HG03432 (cell line): Measurements from ENCODE around the gene PLIN4.
"Not testable (repeated sequence)": the region's sequence is repeated elsewhere in the genome, so short reads cannot be mapped to it uniquely, and the experiment has no call there.

Experiments used
- ATAC-seq: cut with Tn5 transposase; IDR thresholded peaks from one replicate; pipeline ENCODE4 v1.9.1; 2021; ENCODE audit warnings: mild to moderate bottlenecking, moderate library complexity; ENCODE audit not compliant: unreplicated experiment

PLIN4 gene

DNA sequence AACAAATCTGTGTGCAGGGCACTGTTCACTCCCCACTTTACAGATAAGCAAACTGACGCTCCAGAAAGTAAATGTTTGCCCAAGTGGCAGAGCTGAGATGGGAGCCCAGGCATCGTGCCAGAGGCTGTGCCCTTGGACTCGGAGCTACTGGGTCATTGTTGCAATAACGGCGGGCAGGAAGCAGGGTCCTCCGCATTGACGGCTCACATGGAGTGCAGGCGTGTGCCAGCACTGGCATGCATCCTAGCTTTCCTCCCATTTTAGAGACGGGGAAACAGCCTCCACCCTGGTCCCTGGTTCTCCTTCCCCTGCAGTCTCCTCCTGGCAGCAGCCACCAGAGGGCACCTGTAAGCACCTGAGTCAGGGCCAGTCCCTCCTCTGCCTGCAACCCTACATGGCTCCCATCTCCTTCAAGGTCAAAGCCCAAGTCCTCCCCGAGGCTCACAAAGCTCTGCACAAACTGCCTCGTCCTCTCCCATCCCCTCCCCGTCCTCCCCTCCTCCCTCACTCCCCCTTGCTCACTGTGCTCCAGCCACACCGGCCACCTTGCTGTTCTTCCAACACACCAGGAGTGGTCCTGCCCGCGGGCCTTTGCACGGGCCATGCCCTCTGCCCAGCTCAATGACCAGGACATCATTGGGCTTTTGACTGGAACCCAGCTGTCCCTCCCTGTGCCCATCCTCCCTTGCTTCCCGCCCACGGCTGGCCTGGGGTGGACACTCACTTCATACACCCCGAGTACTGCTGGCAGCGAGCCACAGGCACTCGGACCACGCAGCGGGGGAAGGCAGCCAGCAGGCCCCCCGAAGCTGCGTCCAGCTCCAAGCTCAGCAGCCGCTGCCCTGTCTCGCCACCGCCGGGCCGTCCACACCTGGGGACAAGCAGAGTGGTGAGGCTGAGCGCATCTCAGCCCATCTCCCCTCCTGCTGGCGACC, 29.3 kb upstream of the PLIN4 start:
- ATAC-seq = no peak

DNA sequence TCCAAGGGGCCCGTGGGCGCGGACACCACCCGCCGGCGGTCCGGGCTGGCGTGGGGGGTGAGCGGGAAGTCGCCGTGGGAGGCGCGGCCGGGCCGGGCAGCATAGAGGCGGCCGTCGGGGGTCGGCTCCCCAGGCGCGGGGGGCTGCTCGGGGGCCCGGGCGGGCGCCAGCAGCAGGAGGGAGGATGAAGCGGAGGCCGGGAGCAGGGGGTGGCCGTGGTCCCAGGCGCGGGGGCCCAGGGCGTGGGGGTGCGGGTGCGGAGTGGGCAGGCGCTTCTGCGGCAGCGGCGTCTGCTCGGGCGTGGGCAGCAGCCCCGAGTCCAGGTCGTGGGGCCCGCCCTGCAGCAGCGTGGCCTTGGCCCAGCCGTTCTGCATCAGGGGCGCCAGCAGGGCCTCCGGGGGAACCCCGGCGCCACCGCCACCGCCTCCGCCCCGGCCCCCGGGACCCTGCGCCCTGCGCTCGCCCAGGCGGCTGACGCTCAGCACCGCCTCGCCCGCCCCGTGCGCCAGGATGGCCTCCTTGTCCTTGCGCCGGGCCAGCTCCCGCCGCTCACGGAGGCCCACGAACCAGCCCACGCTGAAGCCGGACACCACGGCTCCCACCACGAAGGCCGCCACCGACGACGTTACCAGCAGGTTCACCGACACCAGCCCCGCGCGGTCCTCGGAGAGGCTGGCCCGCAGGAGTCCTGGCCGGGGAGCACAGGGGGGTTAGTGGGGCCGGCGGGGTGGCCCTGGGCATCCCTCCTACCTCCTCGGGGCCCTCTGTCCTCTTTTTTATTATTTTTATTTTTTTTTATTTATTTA, 25.8 kb upstream of the PLIN4 start:
- no peak for ATAC-seq

DNA sequence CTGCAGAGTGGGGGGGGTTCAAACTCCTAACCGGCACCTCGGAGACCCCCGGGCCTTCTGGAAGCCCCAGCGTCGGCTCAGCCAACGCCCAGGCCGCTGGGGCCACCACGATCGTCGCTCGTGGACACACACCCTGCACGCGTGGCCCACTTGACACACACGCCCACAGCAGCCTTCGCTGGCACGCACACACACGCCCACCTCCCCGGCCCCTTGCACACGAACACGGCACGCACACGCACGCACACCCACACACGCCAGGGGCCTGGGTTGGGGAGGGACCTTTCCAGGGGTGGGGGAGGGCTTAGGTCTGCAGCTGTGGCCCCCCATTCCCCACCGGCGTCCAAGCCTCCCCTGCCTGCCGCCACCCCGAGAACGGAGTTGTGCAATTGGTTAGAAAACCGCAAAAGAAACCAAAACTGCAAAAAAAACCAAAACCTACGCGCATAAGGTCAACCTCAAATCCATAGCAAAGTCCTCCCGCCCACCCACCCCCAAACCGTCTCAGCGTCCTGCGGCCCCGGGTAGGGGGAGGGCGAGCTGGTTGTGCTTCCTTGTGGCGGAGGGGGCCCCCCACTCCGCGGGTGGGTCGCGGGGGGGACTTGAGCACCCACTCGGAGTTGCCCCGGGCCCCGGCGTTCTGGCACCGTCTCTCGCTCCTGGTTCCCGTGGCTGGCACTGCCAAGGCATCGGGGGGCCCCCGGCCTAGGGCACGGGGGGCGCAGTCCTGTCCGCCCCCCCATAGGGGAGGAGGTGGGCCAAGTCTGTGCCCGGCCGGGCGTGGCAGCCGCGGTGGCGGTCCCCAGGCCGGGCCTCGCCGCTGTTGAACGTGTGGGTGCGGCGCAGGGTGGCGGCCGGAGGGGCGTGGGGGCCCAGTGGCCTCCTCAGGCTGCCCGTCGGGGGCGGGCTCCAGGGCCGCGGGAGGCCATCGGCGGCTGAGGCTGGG, 24.9 kb upstream of the PLIN4 start:
- ATAC-seq = no peak

DNA sequence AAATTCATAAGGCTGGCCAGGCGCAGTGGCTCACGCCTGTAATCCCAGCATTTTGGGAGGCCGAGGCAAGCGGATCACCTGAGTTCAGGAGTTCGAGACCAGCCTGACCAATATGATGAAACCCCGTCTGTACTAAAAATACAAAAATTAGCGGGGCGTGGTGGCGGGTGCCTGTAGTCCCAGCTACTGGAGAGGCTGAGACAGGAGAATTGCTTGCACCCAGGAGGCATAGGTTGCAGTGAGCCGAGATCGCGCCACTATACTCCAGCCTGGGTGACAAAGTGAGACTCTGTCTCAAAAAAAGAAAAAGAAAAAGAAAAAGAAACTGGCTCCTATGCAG, 23.5 kb upstream of the PLIN4 start:
- not testable (repeated sequence) for ATAC-seq

DNA sequence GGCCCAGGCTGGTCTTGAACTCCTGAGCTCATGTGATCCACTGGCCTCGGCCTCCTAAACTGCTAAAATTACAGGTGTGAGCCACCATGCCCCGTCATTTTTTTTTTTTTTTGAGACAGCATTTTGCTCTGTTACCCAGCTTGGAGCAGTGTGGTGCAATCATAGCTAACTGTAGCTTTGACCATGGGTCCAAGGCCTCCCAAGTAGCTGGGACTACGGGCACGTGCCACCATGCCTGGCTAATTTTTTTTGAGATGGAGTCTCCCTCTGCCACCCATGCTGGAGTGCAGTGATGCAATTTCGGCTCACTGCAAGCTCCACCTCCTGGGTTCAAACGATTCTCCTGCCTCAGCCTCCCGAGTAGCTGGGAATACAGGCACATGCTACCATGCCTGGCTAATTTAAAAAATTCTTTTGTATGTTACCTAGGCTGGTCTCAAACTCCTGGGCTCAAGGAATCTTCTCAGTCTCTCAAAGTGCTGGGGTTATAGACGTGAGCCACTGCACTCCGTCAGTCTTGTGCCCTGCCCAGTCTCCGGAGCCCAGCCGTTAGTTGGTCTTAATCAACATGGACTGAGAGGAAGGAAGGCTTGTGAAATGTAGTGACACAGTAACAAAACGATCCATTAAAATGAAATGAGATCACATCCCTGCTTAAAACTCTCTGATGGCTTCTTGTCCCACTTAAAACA, 23.0 kb upstream of the PLIN4 start:
- no peak for ATAC-seq

DNA sequence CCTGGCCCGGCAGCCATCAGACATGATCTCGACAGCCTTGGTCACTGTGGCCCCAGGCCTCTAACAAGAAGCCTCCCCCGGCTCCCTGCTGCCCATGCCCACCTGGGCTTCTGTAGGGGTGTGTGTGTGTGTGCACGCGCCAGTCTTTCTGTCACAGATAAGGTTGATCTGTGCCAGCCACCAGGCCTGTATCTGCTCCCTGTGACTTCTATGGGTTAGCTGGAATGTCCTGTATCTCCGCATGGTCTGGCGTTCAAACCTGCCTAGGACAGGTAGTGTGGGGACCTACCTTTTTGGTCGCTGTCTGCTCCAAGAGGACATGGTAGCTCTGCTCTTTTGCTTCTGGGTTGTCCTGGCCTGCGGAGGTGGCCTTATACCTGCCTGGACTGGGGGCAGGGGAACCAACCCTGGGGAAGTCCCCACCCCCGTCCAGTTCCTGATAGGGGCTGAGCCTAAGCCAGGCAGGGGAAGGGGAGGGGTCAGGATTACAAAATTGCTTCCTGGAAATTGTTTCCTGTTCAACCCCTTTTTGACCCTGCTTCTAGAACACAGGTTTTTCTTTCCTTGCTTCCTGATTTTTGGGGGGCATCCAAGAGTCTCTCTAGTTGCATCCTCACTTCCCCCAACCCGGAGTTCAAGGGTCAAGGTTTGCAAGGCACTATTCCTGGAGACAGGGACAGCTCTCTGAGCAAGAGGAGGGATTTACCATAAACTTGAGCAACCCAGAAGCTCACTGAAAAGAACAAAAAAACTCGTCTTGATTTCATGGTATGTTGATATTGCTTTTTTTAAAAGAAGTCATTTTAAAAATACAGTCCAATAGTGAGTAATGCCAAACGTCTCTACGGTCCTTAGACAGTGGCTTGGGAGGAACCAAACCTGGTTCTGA, 21.7 kb upstream of the PLIN4 start, which contains the start of gene LRG1:
Gene LRG1 (minus strand): TSS at position 344 of the 889 bp plus-strand sequence. CDS start 23 bp downstream, at position 321.
- ATAC-seq = no peak

DNA sequence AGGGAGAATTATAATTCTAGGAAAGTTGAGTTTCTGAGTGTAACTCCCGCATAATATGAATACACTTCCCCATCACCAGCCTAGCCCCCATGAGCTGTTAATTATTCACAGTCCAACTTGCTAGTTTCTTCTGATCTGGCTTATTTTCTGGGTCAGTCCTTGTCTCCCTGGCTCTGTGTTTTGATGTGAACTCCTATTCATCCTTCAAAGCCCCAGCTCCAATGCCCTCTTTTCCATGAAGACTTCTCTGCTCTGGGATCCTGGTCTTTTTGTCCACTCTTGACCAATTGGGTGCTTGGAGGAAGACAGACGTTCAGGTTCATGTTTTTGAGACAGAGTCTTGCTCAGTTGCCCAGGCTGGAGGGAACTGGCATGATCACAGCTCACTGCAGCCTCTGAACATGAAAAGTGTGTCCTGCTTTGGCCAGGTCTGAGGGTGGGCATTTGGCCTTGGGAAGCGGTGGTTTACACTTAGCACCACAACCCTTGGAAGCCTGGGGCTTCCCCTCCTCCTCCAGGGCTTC, 20.9 kb upstream of the PLIN4 start:
- ATAC-seq = no peak

DNA sequence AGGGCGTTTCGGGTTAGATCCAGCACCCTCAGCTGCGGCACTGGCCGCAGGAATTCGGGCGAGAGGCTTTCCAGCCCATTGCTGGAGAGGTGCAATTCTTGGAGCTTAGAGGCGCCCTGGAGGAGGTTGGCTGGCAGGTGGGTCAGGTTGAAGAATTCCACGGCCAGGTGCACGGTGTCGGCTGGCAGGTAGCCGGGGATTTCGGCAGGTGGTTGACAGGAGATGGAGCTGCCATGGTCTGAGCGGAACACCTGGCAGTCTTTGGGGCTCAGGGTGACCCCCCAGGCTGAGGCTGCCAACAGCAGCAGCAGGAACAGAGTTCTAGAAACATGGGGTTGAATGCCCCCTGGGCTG, 20.3 kb upstream of the PLIN4 start:
- no peak for ATAC-seq

DNA sequence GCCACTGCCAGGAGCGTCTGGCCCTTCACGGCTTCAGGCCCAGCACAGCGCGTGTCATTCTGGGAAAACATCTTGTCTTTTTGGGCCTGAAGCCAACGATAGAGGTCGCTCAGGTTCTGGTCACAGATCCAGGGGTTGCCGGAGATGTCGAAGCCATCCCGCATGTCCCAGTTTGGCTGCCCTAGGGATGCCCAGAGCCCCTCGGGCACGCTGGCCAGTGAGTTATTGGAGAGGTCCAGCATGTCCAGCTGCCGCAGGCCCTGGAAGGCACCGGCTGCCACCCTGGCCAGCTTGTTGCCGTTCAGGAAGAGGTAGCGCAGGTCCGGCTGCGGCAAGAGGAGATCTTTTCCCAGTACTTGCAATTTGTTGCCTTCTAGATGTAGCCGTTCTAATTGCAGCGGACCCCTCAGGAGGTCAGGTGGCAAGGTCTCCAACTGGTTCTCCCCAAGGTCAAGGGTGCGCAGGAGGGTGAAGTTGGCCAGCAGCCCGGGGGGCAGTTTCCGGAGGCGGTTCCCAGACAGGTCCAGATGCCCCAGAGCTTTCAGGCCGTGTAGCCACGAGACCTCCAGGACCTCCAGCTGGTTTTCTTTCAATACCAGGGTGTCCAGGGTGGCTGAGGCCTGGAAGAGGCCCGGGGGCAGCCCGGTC, 19.8 kb upstream of the PLIN4 start:
- no peak for ATAC-seq

DNA sequence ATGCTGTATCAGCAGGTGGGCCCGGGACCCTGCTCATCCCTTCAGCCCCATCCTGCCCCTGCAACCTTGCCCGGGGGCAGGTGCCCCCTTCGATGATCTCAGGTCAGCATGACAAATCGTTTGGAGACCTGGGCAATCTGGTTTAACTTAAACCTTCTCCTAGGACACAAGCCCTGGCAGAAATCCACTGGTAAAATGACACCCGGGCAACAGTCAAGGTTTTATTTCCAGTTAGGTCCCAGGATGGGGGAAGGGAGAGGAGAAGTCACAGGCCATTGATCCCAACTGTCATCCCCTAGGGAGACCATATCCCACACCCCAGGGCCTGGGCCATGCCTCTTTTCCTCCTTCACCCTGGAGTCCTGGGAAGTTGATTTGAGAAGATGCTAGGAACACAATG, 18.5 kb upstream of the PLIN4 start:
- no peak for ATAC-seq

DNA sequence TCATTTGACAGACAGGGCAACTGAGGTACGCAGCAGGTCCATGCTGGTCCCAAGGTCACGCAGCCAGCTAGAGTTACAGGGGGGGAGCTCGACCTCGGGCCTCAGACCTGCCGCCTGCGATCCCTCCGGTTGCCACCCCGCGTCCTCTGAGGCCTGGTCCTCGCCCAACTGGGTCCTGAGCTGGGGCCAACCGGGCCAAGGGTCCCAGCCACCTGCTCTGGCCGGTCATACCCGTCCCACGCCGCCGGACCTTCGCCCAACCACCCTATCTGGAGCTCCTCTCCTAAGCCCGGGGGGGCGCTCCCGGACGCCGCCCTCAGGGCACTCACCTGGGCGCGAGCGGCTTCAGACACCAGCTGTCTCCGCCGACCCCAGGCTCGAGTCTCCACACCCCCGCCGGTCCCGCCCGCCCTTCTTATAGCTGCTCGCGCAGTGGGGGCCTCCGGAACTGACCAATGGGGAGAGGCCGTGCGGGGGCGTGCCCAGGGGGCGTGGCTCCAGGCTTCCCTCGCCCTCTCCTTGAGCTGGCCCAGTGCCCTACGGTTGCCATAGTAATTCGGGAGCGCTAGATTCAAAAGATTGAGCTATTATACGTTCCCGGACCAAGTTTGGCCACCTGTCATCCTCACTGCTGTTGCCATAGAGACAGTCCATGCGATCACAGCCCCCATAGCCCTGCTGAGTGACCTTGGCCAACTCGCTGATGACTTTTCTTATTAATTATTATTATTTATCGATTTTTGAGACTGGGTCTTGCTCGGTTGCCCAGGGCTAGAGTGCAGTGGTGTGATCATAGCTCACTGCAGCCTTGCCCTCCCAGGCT, 16.8 kb upstream of the PLIN4 start, which contains the start of gene PLIN5:
Gene PLIN5 (minus strand): TSS at position 389 of the 823 bp plus-strand sequence. CDS start 1,150 bp downstream, outside the sequence.
- ATAC-seq = no peak

DNA sequence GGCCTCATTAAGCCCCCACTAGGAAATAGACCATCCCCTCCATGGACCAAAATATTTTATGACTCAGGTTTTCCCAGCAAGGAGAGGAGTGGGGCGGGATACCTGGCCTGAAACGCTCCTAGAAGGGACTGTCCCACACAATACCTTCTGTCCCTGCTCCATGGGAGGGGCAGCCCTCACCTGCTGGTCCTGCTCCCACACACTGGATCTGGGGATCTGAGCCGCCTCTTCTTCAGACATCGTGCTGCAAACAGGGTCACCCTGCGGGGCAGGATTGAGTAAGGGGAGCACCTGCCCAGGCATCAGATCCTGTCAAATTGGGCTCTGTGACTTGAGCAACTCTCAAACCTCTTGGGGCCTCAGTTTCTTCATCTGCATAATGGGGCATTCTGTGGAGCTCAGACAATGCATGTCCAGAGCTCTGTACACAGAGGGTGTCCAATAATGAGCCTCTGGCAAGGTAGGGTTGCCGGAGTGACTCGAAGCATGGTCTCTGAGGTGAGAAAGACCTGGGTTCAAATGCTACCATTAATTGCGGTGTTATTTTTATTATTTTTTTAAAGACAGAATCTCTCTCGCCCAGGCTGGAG, 15.6 kb upstream of the PLIN4 start:
- no peak for ATAC-seq

DNA sequence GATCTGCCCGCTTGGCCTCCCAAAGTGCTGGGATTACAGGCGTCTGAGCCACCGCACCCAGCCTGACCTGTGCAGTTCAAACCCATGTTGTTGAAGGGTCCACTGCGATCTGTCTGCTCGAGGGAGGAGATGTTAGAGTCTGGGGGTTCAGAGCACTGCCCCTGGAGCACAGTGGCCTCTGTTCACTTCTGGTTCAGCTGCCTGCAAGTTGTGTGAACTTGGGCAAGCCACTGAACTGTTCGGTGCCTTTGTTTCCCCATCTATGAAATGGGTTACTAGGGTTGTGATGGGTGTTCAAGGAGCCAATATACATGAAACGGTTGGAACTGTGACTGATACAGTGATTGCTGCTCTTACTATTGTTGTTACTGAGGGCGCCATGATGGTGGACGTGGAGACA, 15.0 kb upstream of the PLIN4 start:
- ATAC-seq = no peak

DNA sequence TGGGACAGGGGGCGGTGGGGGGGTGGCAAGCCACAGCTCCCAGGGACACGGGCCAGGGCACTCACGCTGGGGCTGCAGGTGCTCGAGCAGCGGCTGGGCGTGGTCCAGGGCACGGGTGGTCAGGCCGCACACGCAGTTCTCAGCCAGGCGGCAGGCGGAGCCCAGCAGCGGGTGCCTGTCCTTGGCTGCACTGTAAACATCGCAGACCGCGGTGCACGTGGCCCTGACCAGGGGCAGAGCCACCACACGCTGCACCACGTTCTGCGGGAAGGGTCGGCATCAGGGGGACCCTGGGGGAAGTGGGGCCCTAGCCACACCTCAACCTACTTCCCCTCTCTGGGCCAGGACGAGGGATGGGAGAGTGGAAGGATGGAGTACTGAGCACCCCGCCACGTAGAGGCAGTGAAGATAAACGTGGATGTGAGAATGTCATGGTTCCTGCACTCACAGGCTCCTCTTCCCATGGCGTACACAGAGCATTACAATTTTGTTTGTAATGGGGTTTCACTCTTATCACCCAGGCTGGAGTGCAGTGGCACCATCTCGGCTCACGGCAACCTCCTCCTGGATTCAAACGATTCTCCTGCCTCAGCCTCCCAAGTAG, 13.4 kb upstream of the PLIN4 start:
- no peak for ATAC-seq

DNA sequence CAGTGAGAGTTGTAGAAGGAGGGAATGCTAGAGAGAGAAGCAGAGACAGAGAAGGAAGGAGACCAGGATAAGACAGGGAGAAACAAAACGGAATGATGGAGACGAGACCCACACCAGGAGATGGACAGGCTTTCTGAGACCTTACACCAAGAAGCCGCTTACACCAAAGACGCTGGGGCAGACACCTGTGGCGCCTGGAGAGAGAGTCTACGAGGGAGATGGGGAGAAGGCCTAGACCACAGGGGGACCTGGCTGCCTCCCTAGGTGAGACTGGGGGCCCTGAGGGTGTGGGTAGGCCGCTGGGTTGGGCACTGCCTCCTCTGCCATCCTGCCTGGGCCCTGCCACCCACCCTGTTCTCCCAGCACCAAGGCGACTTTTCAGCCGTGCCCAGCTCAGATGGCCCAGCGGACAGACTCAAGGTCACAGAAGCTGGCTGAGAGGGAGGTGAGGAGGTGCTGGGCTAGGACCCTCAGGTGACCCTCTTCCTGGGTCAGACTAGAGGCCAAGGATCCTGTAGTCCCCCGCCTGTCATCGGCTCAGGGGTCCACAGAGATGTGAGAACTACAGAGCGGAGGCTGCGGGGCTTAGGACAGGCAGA, 11.7 kb upstream of the PLIN4 start:
- ATAC-seq = no peak

DNA sequence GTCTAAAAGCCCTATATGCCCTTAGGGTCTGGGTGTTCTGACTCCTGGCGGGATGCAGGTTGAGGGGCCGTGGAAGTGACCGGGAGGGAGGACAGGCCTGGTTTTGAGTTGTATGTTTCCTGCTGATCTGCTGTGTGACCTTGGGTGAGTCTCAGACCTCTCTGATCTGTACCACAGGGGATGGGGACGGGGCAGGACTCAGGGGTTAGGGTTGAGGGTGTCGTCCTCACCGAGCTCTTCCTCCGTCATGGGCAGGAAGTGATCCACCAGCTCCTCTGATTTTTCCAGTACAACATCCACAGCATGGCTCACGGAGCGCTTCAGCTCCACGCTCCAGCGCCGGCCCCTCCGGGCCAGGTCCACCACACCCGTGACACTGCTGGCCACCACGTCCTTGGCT, 10.6 kb upstream of the PLIN4 start:
- no peak for ATAC-seq
